ENCODE data around the gene IL2RG. TPM values are rescaled to one million over a fixed set of nuclear protein-coding genes. Genes with fewer than 3 reads are reported as not detected.

The IL2RG gene
- total RNA-seq, 1 donor, result not detected

DNA sequence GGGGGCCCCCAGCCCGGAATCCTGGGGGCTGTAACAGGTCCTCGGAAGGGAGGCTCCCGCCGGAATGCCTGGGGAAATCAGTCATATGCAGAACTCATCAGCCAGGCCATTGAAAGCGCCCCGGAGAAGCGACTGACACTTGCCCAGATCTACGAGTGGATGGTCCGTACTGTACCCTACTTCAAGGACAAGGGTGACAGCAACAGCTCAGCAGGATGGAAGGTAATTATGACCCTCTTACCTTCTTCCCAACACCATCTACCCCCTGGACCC lies 14.7 kb downstream of the IL2RG start:
- no peak for DNase-seq (ENCODE audit: low read depth)
- TF ChIP-seq CTCF (IDR thresholded peaks at IDR 0.05; ENCODE audit: insufficient read depth, low read length), result no peak
- H3K4me3 ChIP-seq (ENCODE audit: low read depth, low read length), result peak overlapping the region; percentile 61

GRCh38 chrX:71095981-71096759 lies 15.2 kb downstream of the IL2RG start:
- peak; percentile 47 for DNase-seq (ENCODE audit: low read depth)
- peak overlapping the region; percentile 61 for H3K4me3 ChIP-seq (ENCODE audit: low read depth, low read length)
- no peak for TF ChIP-seq CTCF (IDR thresholded peaks at IDR 0.05; ENCODE audit: insufficient read depth, low read length)

DNA sequence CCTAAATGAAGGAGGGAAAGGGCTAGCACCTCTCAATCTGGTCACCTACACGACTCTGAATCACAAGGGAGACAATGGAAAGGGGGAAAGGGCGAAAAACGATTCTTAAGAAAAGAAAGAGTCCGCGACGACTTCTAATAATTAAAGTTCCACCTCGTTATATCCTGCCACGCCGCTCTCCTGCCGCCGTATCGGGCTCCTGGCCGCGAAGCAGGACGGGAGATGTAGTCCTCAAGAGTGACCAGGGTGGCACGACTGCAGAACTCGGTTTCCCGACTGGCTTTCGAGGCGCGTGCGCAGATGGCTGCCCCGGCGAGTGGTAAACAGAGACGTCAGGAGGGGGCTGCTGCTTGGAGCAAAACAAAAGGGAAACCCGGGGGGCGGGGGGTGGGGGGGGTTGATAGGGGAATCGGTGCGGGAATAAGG lies 15.8 kb downstream of the IL2RG start, which contains the start of gene FOXO4:
TSS of gene FOXO4 (plus strand) at position 297 of the 426 bp plus-strand sequence. CDS start 678 bp downstream, outside the sequence.
- DNase-seq (ENCODE audit: low read depth), result peak; percentile 81
- H3K4me3 ChIP-seq (ENCODE audit: low read depth, low read length), result peak within 1 kb of the TSS; percentile 61
- no peak for TF ChIP-seq CTCF (IDR thresholded peaks at IDR 0.05; ENCODE audit: insufficient read depth, low read length)

DNA sequence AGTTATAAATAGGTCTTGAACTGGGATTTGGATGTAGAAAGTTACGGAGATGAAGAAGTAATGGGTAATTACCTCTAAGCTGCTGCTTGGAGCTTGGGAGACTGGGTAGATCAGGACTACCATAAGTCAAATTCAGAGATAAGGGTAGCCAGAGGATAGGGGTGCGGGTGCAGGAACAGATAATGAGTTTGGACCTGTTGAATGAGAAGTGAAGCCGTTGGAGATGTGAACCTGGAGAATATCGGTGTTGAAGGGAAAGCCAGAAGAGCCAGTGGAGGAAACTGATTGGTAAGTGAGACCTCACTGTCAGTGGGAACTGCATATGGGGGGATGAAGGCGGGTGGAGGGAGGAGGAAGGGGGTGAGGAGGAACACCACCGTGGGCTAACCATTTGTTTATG lies 16.3 kb downstream of the IL2RG start:
- H3K4me3 ChIP-seq (ENCODE audit: low read depth, low read length), result peak overlapping the region; percentile 61
- no peak for TF ChIP-seq CTCF (IDR thresholded peaks at IDR 0.05; ENCODE audit: insufficient read depth, low read length)
- DNase-seq (ENCODE audit: low read depth), result no peak

- no peak for DNase-seq (ENCODE audit: low read depth)
- no peak for TF ChIP-seq CTCF (IDR thresholded peaks at IDR 0.05; ENCODE audit: insufficient read depth, low read length)
- H3K4me3 ChIP-seq (ENCODE audit: low read depth, low read length), result no peak overlapping the region
Observed at GRCh38 chrX:71091263-71091662, 20.1 kb downstream of the IL2RG start.

DNA sequence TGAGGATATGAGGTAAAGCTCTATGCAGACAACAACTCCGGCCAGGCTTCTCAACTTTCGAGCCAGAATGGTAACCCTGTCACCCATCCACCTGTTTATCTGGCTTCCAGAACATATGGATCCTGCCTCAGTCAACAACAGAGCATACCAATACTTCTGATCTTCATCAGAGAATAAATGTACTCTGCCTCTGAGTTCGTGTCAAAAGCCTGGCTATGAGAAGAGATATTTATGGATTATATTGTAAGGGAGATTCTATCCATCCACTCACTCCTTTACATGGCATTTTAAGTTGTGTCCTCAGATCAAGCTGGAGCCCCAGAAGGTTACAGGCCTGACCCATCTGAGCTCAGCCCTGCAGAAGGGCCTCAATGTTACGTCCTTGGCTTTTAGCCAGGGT lies 25.5 kb downstream of the IL2RG start:
- DNase-seq (ENCODE audit: low read depth), result no peak
- H3K4me3 ChIP-seq (ENCODE audit: low read depth, low read length), result no peak overlapping the region
- no peak for TF ChIP-seq CTCF (IDR thresholded peaks at IDR 0.05; ENCODE audit: insufficient read depth, low read length)

DNA sequence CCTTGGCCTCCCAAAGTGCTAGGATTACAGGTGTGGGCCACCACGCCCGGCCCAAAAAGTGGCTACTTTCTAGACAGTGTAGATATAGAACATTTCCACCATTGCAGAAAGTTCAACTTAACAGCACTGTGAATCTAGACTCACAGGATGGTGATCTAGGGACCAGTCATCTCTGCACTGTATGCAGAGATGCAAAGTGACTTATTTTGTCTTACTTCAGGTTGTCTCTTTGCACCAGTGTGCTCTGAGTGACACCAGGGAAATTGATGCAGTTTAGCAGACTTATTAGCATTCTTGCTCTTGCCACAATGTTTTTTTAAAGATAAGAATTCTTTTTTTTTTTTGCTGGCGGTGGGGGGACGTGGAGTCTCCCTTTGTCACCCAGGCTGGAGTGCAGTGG lies 28.6 kb downstream of the IL2RG start:
- no peak overlapping the region for H3K4me3 ChIP-seq (ENCODE audit: low read depth, low read length)
- no peak for TF ChIP-seq CTCF (IDR thresholded peaks at IDR 0.05; ENCODE audit: insufficient read depth, low read length)
- no peak for DNase-seq (ENCODE audit: low read depth)
